Mononuclear cell (primary cell): Measurements from ENCODE around the gene SOX13. TPM values are rescaled to one million over a fixed set of nuclear protein-coding genes. Genes with fewer than 3 reads are reported as not detected.

Source experiments
- H3K27me3 ChIP-seq: 2 replicates; pipeline ENCODE4 v1.6.0; 2011; ENCODE audit warnings: low read length, control low read depth; ENCODE audit not compliant: insufficient read depth
- H3K4me1 ChIP-seq: 2 replicates; pipeline ENCODE4 v1.5.1; 2011; ENCODE audit warnings: mild to moderate bottlenecking, low read length, control low read depth; ENCODE audit not compliant: insufficient read depth
- H3K4me3 ChIP-seq: 2 replicates; pipeline ENCODE4 v1.5.1; 2011; ENCODE audit warnings: mild to moderate bottlenecking, low read length, moderate library complexity
- H3K9me3 ChIP-seq: 2 replicates; pipeline ENCODE4 v1.5.1; 2011; ENCODE audit warnings: low read depth, mild to moderate bottlenecking, control low read depth, low read length
- total RNA-seq: library from RNA; depleted of rRNA; stranded (reverse); fragments of >200 nt; gene quantifications from one replicate; pipeline ENCODE4 v1.2.3, GENCODE V29; 2012

The SOX13 gene
- total RNA-seq, 1 donor: 0.42 TPM

GRCh38 chr1:204103431-204103741 is 30.5 kb downstream of the SOX13 start:
- Histone ChIP-seq H3K4me1 (peaks cover 40% of the 10 kb centered on the region), H3K9me3 (no peaks in the 10 kb centered on the region), H3K4me3 (no peak overlapping the region), H3K27me3 (peaks cover 5% of the 10 kb centered on the region)

- Histone ChIP-seq H3K4me1 (peaks cover 40% of the 10 kb centered on the region), H3K27me3 (peaks cover 5% of the 10 kb centered on the region), H3K4me3 (no peak overlapping the region), H3K9me3 (no peaks in the 10 kb centered on the region)
Observed at GRCh38 chr1:204104331-204105130, 31.6 kb downstream of the SOX13 start.

GRCh38 chr1:204105131-204105515 is 32.2 kb downstream of the SOX13 start:
- Histone ChIP-seq H3K4me1 (peaks cover 40% of the 10 kb centered on the region), H3K27me3 (peaks cover 5% of the 10 kb centered on the region), H3K4me3 (no peak overlapping the region), H3K9me3 (no peaks in the 10 kb centered on the region)

GRCh38 chr1:204106825-204107224 is 33.9 kb downstream of the SOX13 start:
- Histone ChIP-seq H3K4me3 (no peak overlapping the region), H3K27me3 (peaks cover 4% of the 10 kb centered on the region), H3K9me3 (no peaks in the 10 kb centered on the region), H3K4me1 (peaks cover 37% of the 10 kb centered on the region)

GRCh38 chr1:204107892-204108291 is 35.0 kb downstream of the SOX13 start:
- Histone ChIP-seq H3K9me3 (no peaks in the 10 kb centered on the region), H3K27me3 (no peaks in the 10 kb centered on the region), H3K4me3 (no peak overlapping the region), H3K4me1 (peaks cover 27% of the 10 kb centered on the region)

- H3K4me1 ChIP-seq: peaks cover 20% of the 10 kb centered on the region
- no peak overlapping the region for H3K4me3 ChIP-seq
- no peaks in the 10 kb centered on the region for H3K9me3 ChIP-seq
- H3K27me3 ChIP-seq: no peaks in the 10 kb centered on the region
Observed at GRCh38 chr1:204108312-204109141, 35.6 kb downstream of the SOX13 start.

GRCh38 chr1:204110894-204111633 is 38.1 kb downstream of the SOX13 start:
- Histone ChIP-seq H3K4me3 (no peak overlapping the region), H3K27me3 (no peaks in the 10 kb centered on the region), H3K4me1 (peaks cover 4% of the 10 kb centered on the region), H3K9me3 (no peaks in the 10 kb centered on the region)

GRCh38 chr1:204112876-204113730 is 40.2 kb downstream of the SOX13 start:
- Histone ChIP-seq H3K4me3 (no peak overlapping the region), H3K9me3 (no peaks in the 10 kb centered on the region), H3K4me1 (peaks cover 4% of the 10 kb centered on the region), H3K27me3 (no peaks in the 10 kb centered on the region)

- peaks cover 4% of the 10 kb centered on the region for H3K4me1 ChIP-seq
- H3K9me3 ChIP-seq: no peaks in the 10 kb centered on the region
- no peaks in the 10 kb centered on the region for H3K27me3 ChIP-seq
- no peak overlapping the region for H3K4me3 ChIP-seq
Observed at GRCh38 chr1:204113896-204114295, 41.0 kb downstream of the SOX13 start.

GRCh38 chr1:204114606-204115005 is 41.7 kb downstream of the SOX13 start:
- no peak overlapping the region for H3K4me3 ChIP-seq
- H3K4me1 ChIP-seq: peaks cover 4% of the 10 kb centered on the region
- H3K9me3 ChIP-seq: no peaks in the 10 kb centered on the region
- H3K27me3 ChIP-seq: no peaks in the 10 kb centered on the region

- Histone ChIP-seq H3K27me3 (no peaks in the 10 kb centered on the region), H3K9me3 (no peaks in the 10 kb centered on the region), H3K4me3 (no peak overlapping the region), H3K4me1 (peaks cover 4% of the 10 kb centered on the region)
Observed at GRCh38 chr1:204115116-204115515, 42.2 kb downstream of the SOX13 start.

- H3K27me3 ChIP-seq: no peaks in the 10 kb centered on the region
- H3K4me3 ChIP-seq: no peak overlapping the region
- H3K9me3 ChIP-seq: no peaks in the 10 kb centered on the region
- peaks cover 4% of the 10 kb centered on the region for H3K4me1 ChIP-seq
Observed at GRCh38 chr1:204116539-204116938, 43.6 kb downstream of the SOX13 start.

- H3K27me3 ChIP-seq: no peaks in the 10 kb centered on the region
- no peaks in the 10 kb centered on the region for H3K9me3 ChIP-seq
- H3K4me3 ChIP-seq: no peak overlapping the region
- H3K4me1 ChIP-seq: no peaks in the 10 kb centered on the region
Observed at GRCh38 chr1:204121840-204122555, 49.1 kb downstream of the SOX13 start.

- Histone ChIP-seq H3K27me3 (no peaks in the 10 kb centered on the region), H3K4me1 (no peaks in the 10 kb centered on the region), H3K4me3 (no peak overlapping the region), H3K9me3 (no peaks in the 10 kb centered on the region)
Observed at GRCh38 chr1:204123376-204123775, 50.5 kb downstream of the SOX13 start.
